ENCODE results near the gene LHFPL2. TPM values are rescaled to one million over a fixed set of nuclear protein-coding genes. Genes with fewer than 3 reads are reported as not detected.

The LHFPL2 gene
- polyA plus RNA-seq, 3 donors = 6.6 to 24.9 (median 7.3) TPM

DNA sequence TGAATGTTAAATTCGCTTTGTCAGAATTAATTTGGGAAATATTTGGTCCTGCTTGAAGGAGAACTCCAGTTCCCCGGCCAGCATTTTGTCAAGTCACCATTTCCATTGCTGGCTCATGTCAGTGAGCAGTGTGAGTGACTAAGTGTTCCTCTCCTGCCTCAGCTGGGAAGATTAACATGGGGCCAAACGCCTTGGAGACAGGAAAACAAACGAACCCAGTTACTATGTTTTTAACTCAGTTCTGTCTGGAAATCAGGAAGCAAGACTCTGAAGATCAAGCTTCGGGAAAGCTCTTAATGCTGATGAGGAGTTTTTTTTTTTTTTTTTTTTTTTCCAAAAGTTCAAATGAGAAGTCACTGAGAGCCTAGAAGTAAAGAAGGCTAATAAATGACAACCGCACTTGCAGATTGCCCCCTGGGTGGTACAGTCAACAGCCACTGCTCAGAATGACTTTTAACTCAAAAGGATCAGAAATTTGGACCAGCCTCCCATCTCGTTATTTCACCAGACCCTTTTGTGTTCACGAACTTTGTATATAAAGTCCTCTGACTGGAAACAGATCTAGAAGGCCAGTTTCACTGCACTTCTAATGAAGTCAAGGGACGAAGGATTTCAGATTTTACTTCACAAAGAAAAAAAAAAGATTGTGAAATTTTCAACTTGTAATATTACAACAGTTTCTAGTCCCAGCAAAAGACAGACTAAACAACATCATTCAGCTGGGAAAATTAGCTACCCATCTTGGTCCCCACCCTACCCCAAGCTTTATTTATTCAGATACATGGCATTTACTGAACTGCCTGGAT, 121.3 kb downstream of the LHFPL2 start:
- WGBS, 3 donors = 28 to 62% (median 30%) methylated on average over 9 of the region's 9 CpGs
- peak overlapping the region; percentile 70 for H3K27ac ChIP-seq (ENCODE audit: low read depth, low read length)

DNA sequence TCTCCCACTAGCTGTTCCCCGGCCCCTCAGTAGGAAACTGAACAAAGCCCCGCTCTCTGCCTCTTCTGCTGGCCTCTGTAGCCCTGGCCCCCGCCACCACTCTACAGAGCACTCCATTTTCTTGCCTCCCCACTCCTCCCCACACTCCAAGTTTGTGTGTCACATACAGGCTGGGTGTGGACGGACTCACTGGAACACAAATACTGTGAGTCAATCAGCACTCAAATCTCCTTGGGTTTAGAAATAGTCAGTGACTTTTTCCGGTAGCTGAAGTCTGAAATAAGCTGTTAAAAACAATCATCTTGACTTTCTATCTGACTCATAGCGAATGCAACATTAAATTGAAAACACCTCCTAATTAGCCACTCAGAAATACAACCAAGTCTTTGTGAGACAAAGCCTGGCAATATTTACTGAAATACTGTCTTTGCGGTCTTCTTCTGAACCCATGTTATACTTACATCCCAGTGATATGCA, 122.5 kb downstream of the LHFPL2 start:
- no peak overlapping the region for H3K27ac ChIP-seq (ENCODE audit: low read depth, low read length)
- WGBS, 3 donors = 88 to 92% (median 88%) methylated on average over 7 of the region's 7 CpGs

- 73 to 84% (median 74%) methylated on average over 15 of the region's 15 CpGs for WGBS, 3 donors
Measured at GRCh38 chr5:78523314-78524193, 125.0 kb downstream of the LHFPL2 start.

DNA sequence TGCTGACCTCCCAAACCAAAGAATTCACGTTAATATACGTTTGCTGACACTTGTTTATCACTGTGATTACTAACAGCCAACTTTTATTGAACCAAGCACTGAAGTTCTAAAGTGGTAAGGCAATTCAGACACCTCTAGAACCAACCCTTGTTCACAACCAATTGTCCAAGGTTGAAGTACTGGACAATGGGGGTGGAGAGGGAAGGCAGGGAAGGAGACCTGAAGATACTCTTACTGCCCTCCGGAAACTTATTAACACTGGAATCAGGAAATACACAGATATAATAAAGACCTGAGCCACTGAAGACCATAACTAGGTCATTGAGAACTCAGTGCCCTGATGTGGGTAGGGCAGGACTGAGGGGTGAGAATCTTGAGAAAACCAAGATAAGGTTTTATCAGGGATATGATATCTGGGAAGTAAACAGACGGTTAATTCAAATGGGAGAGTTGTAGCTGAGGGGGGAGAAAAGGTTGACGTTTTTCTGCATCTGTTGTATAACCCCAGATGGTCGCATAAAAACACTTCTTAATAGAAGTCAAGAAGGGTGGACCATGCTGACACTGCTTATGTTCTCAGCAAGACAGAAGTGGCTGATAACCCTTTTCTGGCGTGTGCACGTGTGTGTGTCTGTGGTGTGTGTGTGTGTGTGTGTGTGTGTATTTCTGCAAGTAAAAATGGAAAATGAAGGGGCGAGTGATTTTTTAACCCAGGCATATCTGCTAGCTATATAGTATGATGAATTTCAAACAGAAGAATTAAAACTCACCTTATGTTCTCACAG, 125.9 kb downstream of the LHFPL2 start:
- WGBS, 3 donors = 72 to 87% (median 84%) methylated on average over 9 of the region's 9 CpGs
- no peak overlapping the region for H3K27ac ChIP-seq (ENCODE audit: low read depth, low read length)

More at GRCh38 chr5:78523314-78524193, 125.0 kb downstream of the LHFPL2 start:
- H3K27ac ChIP-seq (ENCODE audit: low read depth, low read length) = no peak overlapping the region

DNA sequence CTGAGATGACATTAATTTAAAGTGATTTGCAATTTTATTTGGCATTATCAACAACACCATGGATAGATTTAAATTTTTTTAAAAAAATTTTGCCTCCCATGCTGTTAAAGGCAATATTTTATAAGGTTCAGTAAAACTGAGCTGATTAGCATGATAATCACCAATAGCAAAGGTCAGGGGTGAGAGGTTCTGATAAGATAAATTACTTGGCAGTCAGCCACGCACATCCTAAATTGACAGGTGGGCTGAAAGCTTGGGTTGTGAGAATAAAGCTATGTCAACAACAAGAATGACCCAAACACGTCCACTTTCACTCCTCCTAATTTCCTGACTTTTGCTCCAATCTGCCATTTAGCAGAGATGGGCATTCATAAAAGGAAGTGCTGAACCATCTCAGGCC, 127.1 kb downstream of the LHFPL2 start:
- WGBS, 3 donors = 32 to 73% (median 65%) methylated on average over 2 of the region's 2 CpGs
- no peak overlapping the region for H3K27ac ChIP-seq (ENCODE audit: low read depth, low read length)

DNA sequence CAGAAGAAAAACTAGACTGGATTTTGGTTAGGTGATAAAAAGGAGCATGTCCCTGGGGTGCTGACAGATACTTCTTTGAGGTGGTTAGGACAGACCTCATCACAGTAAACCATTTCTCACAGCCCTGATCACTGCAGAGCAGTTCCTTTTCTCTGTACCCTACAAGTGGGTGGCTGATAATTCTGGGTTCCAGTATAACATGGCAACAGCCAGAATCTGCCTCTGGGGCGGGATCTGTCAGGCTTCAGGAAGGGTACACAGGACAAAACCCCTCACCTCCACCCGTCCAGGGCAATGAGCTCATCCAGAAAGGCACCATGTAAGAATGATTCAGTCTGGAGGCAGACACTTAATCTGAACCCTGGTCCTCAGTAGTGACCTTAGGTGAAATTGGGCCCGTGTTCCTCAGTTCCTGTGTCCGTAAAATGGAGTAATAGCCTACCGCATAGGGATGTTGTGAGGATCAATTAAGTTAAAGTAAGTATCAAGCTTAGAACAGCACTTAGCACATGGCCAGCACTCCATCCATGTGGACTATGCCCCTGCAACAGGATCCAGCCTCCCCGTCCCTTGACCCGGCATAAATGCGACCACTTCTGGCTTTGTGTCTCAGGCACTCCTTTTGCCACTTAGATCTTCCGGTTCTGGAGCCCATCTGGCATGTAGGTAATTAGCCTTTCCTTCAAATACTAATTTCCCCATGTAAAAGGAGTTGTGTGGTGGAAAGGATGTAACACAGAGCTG, 129.2 kb downstream of the LHFPL2 start:
- WGBS, 3 donors = 86 to 92% (median 86%) methylated on average over 9 of the region's 9 CpGs
- peak overlapping the region; percentile 3 for H3K27ac ChIP-seq (ENCODE audit: low read depth, low read length)

GRCh38 chr5:78518365-78519197, 130.0 kb downstream of the LHFPL2 start:
- peak overlapping the region; percentile 3 for H3K27ac ChIP-seq (ENCODE audit: low read depth, low read length)
- 66 to 77% (median 70%) methylated on average over 14 of the region's 14 CpGs for WGBS, 3 donors

GRCh38 chr5:78515670-78516069, 132.9 kb downstream of the LHFPL2 start:
- no peak overlapping the region for H3K27ac ChIP-seq (ENCODE audit: low read depth, low read length)
- WGBS, 3 donors = 94 to 98% (median 95%) methylated on average over 3 of the region's 3 CpGs

DNA sequence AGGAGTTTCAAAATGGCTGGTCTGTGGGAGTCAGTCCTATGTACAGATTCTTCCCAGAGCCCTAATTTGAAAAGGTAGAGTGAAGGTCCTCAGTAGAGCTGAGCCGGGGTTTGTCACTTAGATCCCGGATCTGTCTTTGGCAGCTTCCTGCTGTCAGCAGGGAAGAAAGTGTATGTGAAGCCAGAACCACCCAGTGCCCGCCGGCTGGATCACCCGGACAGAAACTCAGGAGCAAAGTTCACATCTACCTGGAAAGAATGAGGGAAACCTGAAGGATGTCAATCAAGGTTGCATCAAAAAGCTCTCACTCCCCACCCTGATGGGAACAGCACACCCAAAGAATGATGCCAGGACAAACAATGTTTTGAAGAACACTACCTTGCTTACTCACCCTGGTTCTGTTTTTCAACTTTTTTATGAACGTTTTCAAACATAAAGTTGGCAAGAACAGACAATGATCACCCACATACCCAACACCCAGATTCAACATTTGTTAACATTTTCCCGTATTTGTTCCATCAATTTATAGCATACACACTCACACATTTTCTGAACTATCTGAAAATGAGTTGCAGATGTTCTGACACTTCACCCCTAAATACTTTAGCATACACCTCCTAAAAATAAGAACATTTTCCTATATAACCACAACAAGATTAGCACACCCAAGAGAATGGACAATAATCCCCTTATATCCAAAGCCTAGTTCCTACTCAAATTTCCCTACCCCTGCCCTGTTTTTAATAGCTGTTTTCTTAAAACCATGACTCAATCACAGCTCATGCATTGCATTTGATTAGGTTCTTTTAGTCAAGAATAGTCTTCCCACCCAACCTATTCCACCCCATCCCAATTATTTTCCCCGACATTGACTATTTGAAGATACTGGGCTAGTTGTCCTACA, 133.9 kb downstream of the LHFPL2 start:
- H3K27ac ChIP-seq (ENCODE audit: low read depth, low read length) = peak overlapping the region; percentile 3
- 81 to 94% (median 91%) methylated on average over 8 of the region's 8 CpGs for WGBS, 3 donors

DNA sequence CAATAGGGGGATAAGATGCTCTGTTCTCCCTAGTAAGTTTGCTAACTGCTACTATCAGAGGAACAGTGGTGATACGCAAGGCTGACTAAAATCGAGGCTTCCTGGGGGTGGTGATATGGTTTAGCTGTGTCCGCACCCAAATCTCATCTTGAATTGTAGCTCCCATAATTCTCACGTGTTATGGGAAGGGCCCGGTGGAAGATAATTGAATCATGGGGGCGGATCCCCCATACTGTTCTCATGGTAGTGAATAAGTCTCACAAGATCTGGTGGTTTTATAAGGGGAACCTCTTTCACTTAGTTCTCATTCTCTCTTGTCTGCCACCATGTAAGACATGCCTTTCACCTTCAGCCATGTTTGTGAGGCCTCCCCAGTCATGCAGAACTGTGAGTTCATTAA, 135.1 kb downstream of the LHFPL2 start:
- H3K27ac ChIP-seq (ENCODE audit: low read depth, low read length) = no peak overlapping the region
- WGBS, 3 donors = 81 to 90% (median 90%) methylated on average over 6 of the region's 6 CpGs

- WGBS, 3 donors = 96 to 99% (median 99%) methylated on average over 3 of the region's 3 CpGs
- H3K27ac ChIP-seq (ENCODE audit: low read depth, low read length) = no peak overlapping the region
Measured at GRCh38 chr5:78512435-78512834, 136.1 kb downstream of the LHFPL2 start.

DNA sequence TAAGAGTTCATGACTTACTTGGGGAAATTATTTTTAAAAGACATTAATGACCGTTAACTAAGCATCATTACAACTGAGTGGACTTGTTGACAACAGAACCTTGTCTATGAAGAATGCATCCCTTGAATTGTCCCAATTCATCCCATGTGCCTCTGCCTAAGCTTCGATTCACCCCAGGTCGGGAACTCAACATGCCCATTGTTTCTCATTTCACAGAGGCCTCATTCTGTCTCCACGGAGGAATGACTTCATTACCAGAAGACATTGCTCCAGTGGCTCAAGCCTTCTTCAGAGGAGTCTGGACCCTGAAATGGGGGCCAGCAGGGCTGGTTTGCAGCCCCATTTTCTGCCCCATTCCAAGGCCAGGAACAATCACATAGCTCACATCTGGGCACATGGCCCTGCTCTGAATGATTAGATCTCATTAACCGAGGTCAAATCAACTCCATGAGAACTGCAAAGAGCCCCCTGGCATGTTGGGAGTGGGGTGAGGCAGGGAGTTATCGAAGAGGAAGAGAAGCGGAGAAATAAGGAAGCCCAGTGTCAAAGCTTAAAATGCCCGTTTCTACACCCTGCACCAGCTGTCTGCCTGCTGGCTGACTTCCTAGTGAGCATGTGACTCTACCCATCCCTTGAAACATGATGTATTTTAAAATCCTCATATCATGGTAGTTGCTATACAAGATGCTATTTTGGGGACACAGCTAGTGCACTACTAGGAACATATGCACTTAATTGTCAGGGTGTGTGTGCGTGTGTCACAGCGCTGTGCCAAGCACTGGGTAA, 137.3 kb downstream of the LHFPL2 start:
- H3K27ac ChIP-seq (ENCODE audit: low read depth, low read length) = no peak overlapping the region
- 72 to 76% (median 76%) methylated on average over 10 of the region's 10 CpGs for WGBS, 3 donors

- WGBS, 3 donors = 15 to 29% (median 24%) methylated on average over 58 to 61 of the region's 61 CpGs
- H3K27ac ChIP-seq (ENCODE audit: low read depth, low read length) = peak overlapping the region; percentile 28
Measured at GRCh38 chr5:78509884-78510769, 138.4 kb downstream of the LHFPL2 start.

DNA sequence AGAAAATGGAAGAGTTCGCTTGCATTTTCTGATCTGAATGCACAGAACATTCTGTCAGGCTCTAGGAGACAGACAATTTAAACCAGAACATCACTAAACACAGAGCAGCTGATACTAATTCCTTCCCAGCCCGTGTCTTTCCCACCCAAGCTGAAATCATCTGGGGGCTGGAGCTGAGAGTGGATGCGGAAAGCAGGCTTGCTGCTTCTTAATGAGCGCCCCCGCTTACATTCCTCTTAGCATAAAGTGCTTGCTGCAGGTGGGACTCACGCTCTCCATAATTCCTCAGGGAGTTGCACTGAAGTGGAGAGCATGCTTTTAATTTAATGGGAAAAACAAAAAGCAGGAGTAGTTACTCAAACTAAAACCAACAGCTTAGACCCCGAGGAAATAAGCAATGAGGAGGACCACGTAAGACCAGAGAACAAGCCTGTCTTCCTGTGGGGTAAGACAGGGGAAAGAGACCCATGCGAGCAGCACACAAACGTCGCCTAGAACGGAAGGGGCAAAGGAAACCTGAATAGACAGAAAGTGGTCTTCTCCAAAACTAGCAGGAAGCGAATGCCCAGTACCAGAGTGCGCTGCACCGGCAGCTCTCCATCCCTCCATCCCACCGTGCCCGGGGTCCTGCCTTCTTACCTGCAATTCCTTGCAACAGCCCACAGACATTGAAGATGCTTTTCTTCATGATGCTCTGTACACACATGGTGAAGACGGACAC, 139.3 kb downstream of the LHFPL2 start:
- H3K27ac ChIP-seq (ENCODE audit: low read depth, low read length) = no peak overlapping the region
- 46 to 82% (median 56%) methylated on average over 18 of the region's 18 CpGs for WGBS, 3 donors
